Endothelial cell of umbilical vein (primary cell): Measurements from ENCODE around the gene C1orf105. TPM values are rescaled to one million over a fixed set of nuclear protein-coding genes. Genes with fewer than 3 reads are reported as not detected.

ENCODE experiments used
- BruUV-seq: library from RNA; stranded (reverse); fragments of 400-500 nt; replicated peaks from 2 replicates; lab custom pipeline; 2021; lab: Mats Ljungman, UMichigan
- CTCF ChIA-PET: fragments of 300-600, 350-600 bp; sonication (Branson Sonifier 250); formaldehyde crosslinking; loops from one replicate; lab custom pipeline; 2021; ENCODE audit warnings: antibody characterized with exemption, inconsistent platforms; lab: Charles Lee
- POLR2A ChIA-PET: fragments of 300-600, 350-600 bp; sonication (Branson Sonifier 250); formaldehyde crosslinking; loops from one replicate; lab custom pipeline; 2021; ENCODE audit warnings: antibody characterized with exemption, inconsistent platforms; lab: Charles Lee
- DNase-seq: peaks from one replicate; pipeline ENCODE4 v3.0.0-alpha.2; 2011; ENCODE audit warnings: low read depth, low spot score
- FAIRE-seq: peaks from 2 replicates; lab custom pipeline; 2011; peaks lifted over from hg19 to GRCh38; lab: Jason Lieb, UNC
- H2AFZ ChIP-seq: 2 replicates; pipeline ENCODE4 v1.6.0; 2012; ENCODE audit warnings: low read depth, low read length, control low read depth, inconsistent platforms
- H3K27ac ChIP-seq: 2 replicates; pipeline ENCODE4 v1.5.1; 2011; ENCODE audit warnings: low read depth, mild to moderate bottlenecking, control low read depth, low read length, moderate library complexity; ENCODE audit not compliant: insufficient read depth
- H3K27me3 ChIP-seq, 2 experiments: 2 replicates each; pipeline versions ENCODE4 v1.6.0 to v1.6.1; 2011; ENCODE audit warnings: low read length in 2 of 2, mixed read lengths in 1 of 2; ENCODE audit not compliant: control insufficient read depth in 2 of 2, insufficient read depth in 2 of 2
- H3K36me3 ChIP-seq, 2 experiments: 2 replicates in 1 of 2; 3 replicates in 1 of 2; pipeline ENCODE4 v1.5.1; 2011; ENCODE audit warnings: low read length in 2 of 2, mild to moderate bottlenecking in 1 of 2, moderate library complexity in 1 of 2; ENCODE audit not compliant: control insufficient read depth in 2 of 2, insufficient read depth in 2 of 2; ENCODE audit errors: extremely low read depth in 1 of 2
- H3K4me1 ChIP-seq: 3 replicates; pipeline ENCODE4 v1.5.1; 2011; ENCODE audit warnings: mild to moderate bottlenecking, low read length; ENCODE audit not compliant: control insufficient read depth, insufficient read depth; ENCODE audit errors: extremely low read depth
- H3K4me2 ChIP-seq: 2 replicates; pipeline ENCODE4 v1.6.1; 2011; ENCODE audit warnings: low read length, control low read depth, mixed read lengths; ENCODE audit not compliant: insufficient read depth
- H3K4me3 ChIP-seq, 3 experiments: fragments of 200-600 bp in 1 of 3; sonication (generic), shearing (Covaris generic) in 1 of 3; replicated peaks in 1 of 3; 2 replicates each; pipeline ENCODE4 v1.5.1; 2011 to 2016; ENCODE audit warnings: control low read depth in 3 of 3, low read length in 3 of 3, mild to moderate bottlenecking in 2 of 3, inconsistent platforms in 1 of 3, low read depth in 1 of 3, moderate library complexity in 1 of 3; ENCODE audit not compliant: insufficient read depth in 1 of 3
- H3K79me2 ChIP-seq: 2 replicates; pipeline ENCODE4 v1.6.0; 2012; ENCODE audit warnings: low read length, inconsistent platforms; ENCODE audit not compliant: control insufficient read depth, insufficient read depth
- H3K9ac ChIP-seq: replicated peaks from 2 replicates; pipeline ENCODE3; 2011; ENCODE audit warnings: low read length, control low read depth; ENCODE audit not compliant: insufficient read depth; ENCODE audit errors: extremely low read depth
- H3K9me1 ChIP-seq: replicated peaks from 3 replicates; pipeline ENCODE4 v1.6.0; 2011; ENCODE audit warnings: mild to moderate bottlenecking, low read length; ENCODE audit not compliant: control insufficient read depth, insufficient read depth; ENCODE audit errors: extremely low read depth
- H3K9me3 ChIP-seq: replicated peaks from 2 replicates; pipeline ENCODE4 v1.5.1; 2012; ENCODE audit warnings: low read length, inconsistent platforms; ENCODE audit not compliant: control insufficient read depth, insufficient read depth
- H4K20me1 ChIP-seq: replicated peaks from 2 replicates; pipeline ENCODE3; 2011; ENCODE audit warnings: mild to moderate bottlenecking, low read length; ENCODE audit not compliant: control insufficient read depth, insufficient read depth; ENCODE audit errors: extremely low read depth
- CTCF ChIP-seq, 2 donors: IDR thresholded peaks; 1 replicate in 1 of 2; 2 replicates in 1 of 2; pipeline ENCODE4 v1.5.1; 2011; ENCODE audit warnings: low read length in 2 of 2, mild to moderate bottlenecking in 2 of 2, moderate library complexity in 2 of 2, control low read depth in 1 of 2, inconsistent platforms in 1 of 2, low read depth in 1 of 2; ENCODE audit not compliant: insufficient read depth in 1 of 2; ENCODE audit errors: extremely low read depth in 1 of 2
- EZH2 ChIP-seq: IDR thresholded peaks from 2 replicates; pipeline ENCODE4 v1.6.1; 2012; ENCODE audit warnings: borderline replicate concordance, low read depth, mild to moderate bottlenecking, moderate library complexity, low read length, inconsistent platforms; ENCODE audit not compliant: severe bottlenecking
- FOS ChIP-seq: IDR thresholded peaks from 2 replicates; pipeline ENCODE4 v1.6.1; 2011; ENCODE audit warnings: mild to moderate bottlenecking, low read length, moderate library complexity, borderline replicate concordance; ENCODE audit not compliant: insufficient read depth
- GATA2 ChIP-seq: IDR thresholded peaks from 2 replicates; pipeline ENCODE4 v1.7.0; 2011; ENCODE audit warnings: low read depth, mild to moderate bottlenecking, moderate library complexity, mixed read lengths, low read length; ENCODE audit not compliant: insufficient read length, insufficient read depth
- JUN ChIP-seq: IDR thresholded peaks from 2 replicates; pipeline ENCODE4 v1.6.1; 2011; ENCODE audit warnings: borderline replicate concordance, low read depth; ENCODE audit not compliant: insufficient read length, insufficient read depth
- MYC ChIP-seq: IDR thresholded peaks from one replicate; pipeline ENCODE4 v1.6.1; 2011; ENCODE audit warnings: mild to moderate bottlenecking, low read depth, low read length
- POLR2A ChIP-seq: IDR thresholded peaks from 2 replicates; pipeline ENCODE4 v1.6.1; 2012; ENCODE audit warnings: low read depth, mild to moderate bottlenecking, control low read depth, low read length
- POLR2AphosphoS5 ChIP-seq: IDR thresholded peaks from 2 replicates; pipeline ENCODE4 v1.6.1; 2012; ENCODE audit warnings: low read depth, mild to moderate bottlenecking, control low read depth, low read length, moderate library complexity; ENCODE audit not compliant: insufficient read depth
- dilution Hi-C: fragments of 300-500 bp; cut with MboI; formaldehyde crosslinking; loops from one replicate; pipeline ENCODE4 v1.15.0; 2019; ENCODE audit warnings: low sequenced_read_pairs; ENCODE audit not compliant: extremely low pct_ligation_motif_present
- intact Hi-C: fragments of 100-400 bp; cut with micrococcal nuclease; formaldehyde crosslinking; loops from one replicate; pipeline ENCODE4 v1.10.0; 2022
- polyA plus RNA-seq, 4 experiments: library from polyadenylated mRNA; depleted of rRNA in 3 of 4; stranded (reverse) in 3 of 4; unstranded in 1 of 4; fragments of >200 nt; gene quantifications; 2 replicates each; pipeline versions ENCODE4 v1.2.1 to v1.2.3, GENCODE V29; 2011 to 2012; ENCODE audit warnings: missing spikeins in 1 of 4
- total RNA-seq: library from RNA; stranded (reverse); gene quantifications from 2 replicates; pipeline ENCODE4 v1.2.3, GENCODE V29; 2021
- TF ChIP-seq, protein P1 (sequence below): IDR thresholded peaks from 2 replicates; pipeline ENCODE4 v1.6.1; 2011; ENCODE audit not compliant: insufficient read depth, insufficient read length

Gene C1orf105
- total and polyA plus RNA-seq, 2 donors (not counting 3 experiments of a cell fraction or from before 2014, with no cell fraction given) = not detected

- BruUV-seq = no TSS peak
- H3K36me3 ChIP-seq = no peaks in the 10 kb centered on the region
- H3K4me1 ChIP-seq = no peaks in the 10 kb centered on the region
- intact Hi-C loops (no loop called here), dilution Hi-C loops (no loop called here)
- H3K9me3 ChIP-seq = no peaks in the 10 kb centered on the region
- H3K79me2 ChIP-seq = no peaks in the 10 kb centered on the region
- H3K27ac ChIP-seq = no peak overlapping the region
- TF ChIP-seq JUN (no peak), GATA2 (no peak), POLR2A (no peak)
- H3K9ac ChIP-seq = no peak overlapping the region
- no peak for FAIRE-seq
- H3K9me1 ChIP-seq = no peaks in the 10 kb centered on the region
- no peak overlapping the region for H2AFZ ChIP-seq
- CTCF ChIA-PET = interaction anchor here (1.1 kb wide), 1 partner anchor 47 kb away, joined by 3 read pairs; no protein-coding TSS in a partner anchor
- DNase-seq = no peak
- peaks cover 14 to 17% of the 10 kb centered on the region in 2 experiments for H3K27me3 ChIP-seq
- H3K4me2 ChIP-seq = no peak overlapping the region
- H3K4me3 ChIP-seq = no peak overlapping the region
- no peaks in the 10 kb centered on the region for H4K20me1 ChIP-seq
- POLR2A ChIA-PET = no interaction called here
Observed at GRCh38 chr1:172477216-172477615, 56.7 kb downstream of the C1orf105 start.

DNA sequence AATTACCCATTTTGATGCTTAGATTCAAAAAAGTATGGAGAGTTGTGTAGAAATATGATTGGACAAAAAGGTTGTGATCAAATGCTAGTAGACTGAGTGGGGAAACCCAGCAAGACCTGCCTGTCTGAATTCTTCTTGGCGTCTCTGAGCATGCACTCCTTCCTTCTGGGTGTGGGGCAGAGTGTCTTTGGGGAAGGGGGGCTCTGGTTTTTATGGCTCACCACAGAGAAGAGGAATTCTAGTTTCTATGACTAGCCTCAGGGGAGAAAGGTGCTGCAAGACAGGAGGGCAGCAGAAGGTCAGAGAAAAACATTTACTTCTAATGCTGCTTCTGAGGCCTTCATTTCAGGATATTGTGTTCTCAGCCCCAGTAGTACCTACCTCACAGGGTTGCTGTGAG is 57.3 kb downstream of the C1orf105 start:
- ChIA-PET CTCF (interaction anchor here (1.1 kb wide), 1 partner anchor 47 kb away, joined by 3 read pairs; no protein-coding TSS in a partner anchor), POLR2A (no interaction called here)
- intact Hi-C loops = no loop called here
- dilution Hi-C loops = no loop called here
- FAIRE-seq (no peak), DNase-seq (no peak)
- Histone ChIP-seq H3K79me2 (no peaks in the 10 kb centered on the region), H3K4me1 (no peaks in the 10 kb centered on the region), H4K20me1 (no peaks in the 10 kb centered on the region), H2AFZ (no peak overlapping the region), H3K27me3 (peaks cover 12 to 18% of the 10 kb centered on the region in 2 experiments), H3K27ac (no peak overlapping the region), H3K9ac (no peak overlapping the region), H3K4me3 (no peak overlapping the region), H3K4me2 (no peak overlapping the region), H3K9me3 (no peaks in the 10 kb centered on the region), H3K36me3 (no peaks in the 10 kb centered on the region), H3K9me1 (no peaks in the 10 kb centered on the region)
- no peak for TF ChIP-seq GATA2
- TF ChIP-seq CTCF (IDR thresholded peaks at IDR 0.05; ENCODE audit: extremely low read depth in 1 of 2, insufficient read depth in 1 of 2, low read depth in 1 of 2, low read length in 2 of 2) = no peak
- TF ChIP-seq POLR2AphosphoS5 = no peak
- TF ChIP-seq EZH2 = no peak
- no peak for TF ChIP-seq MYC
- TF ChIP-seq JUN = no peak
- TF ChIP-seq, protein P1, sequence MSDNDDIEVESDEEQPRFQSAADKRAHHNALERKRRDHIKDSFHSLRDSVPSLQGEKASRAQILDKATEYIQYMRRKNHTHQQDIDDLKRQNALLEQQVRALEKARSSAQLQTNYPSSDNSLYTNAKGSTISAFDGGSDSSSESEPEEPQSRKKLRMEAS = no peak
- no peak for TF ChIP-seq FOS
- no peak for TF ChIP-seq POLR2A
- BruUV-seq = no TSS peak
